ENCODE results near the gene KRT78. TPM values are rescaled to one million over a fixed set of nuclear protein-coding genes. Genes with fewer than 3 reads are reported as not detected.

The KRT78 gene
- total RNA-seq, 1 donor from 2014 or later, result not detected

DNA sequence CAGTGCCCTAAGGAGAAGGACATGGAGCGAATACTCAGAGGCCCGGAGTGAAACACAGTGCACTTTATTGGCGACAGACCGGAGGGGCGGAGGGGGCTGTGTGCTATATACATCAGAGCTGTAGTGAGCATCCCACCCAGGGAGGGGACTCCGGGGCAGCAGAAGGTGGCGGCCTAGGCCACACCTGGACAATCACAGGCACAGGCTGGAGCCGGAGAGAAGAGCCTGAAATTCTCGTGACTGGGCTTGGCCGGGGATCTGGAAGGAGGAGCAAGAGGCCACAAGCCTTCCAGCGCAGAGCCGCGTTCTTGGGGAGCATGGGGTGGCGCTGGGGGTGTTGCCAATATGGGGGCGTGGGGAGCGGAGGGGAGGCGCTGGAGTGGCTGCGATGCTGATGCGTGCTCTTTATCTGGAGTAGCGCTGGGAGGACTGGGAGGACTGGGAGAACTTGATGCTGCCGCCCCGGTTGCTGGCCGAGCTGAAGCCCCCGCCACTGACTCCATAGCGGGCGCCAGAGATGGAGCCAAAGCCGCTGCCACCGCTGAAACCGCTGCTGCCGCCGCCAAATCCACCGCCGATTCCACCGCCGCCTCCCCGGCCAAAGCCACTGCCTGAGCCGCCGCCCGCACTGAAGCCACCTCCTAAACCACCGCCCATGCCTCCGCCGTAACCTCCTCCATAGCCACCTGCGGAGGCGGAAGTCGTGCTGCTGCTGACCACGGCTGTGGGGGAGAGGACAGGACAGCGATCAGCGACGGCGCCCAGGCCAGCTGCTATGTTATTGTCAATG is 59.0 kb downstream of the KRT78 start:
- no peak for DNase-seq
- no peak for ATAC-seq
- intact Hi-C loops (cut with micrococcal nuclease), result no loop called here

DNA sequence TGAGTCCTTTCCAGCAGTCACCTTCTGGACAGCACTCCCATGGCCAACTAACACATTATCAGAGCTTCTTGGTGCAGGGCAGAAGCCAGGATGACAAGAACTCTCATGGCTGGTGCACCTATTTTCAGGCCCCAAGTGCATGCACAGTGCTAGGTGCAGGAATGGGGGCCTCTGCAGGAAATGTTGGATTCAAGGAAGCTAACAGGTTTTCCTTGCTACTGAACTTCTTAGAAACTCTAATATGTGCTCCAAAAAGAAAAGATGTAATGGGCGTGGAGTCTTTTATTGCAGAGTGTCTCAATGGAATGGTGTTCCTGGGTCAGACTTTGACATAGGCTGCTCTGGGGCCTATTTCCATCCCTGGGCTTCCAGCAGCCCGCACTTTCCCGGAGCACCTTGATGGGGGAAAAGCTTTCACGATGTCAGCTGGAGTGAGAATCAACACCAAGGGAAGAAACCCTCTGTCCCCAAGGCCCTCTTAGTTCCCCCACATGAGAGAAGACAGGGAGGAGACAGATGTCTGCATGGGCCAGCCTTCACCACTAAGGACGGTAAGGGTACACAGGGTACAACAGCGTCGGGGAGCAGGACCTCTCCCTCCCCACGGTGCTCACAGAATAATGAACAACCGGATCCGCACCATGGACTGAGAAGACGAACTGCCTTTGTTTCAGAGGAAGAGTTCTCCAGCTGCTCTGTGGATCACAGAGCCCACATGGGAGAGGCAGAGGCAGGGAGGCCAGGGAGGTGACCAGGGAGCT is 59.7 kb downstream of the KRT78 start:
- DNase-seq (no peak), ATAC-seq (no peak)
- intact Hi-C loops (cut with micrococcal nuclease), result no loop called here

DNA sequence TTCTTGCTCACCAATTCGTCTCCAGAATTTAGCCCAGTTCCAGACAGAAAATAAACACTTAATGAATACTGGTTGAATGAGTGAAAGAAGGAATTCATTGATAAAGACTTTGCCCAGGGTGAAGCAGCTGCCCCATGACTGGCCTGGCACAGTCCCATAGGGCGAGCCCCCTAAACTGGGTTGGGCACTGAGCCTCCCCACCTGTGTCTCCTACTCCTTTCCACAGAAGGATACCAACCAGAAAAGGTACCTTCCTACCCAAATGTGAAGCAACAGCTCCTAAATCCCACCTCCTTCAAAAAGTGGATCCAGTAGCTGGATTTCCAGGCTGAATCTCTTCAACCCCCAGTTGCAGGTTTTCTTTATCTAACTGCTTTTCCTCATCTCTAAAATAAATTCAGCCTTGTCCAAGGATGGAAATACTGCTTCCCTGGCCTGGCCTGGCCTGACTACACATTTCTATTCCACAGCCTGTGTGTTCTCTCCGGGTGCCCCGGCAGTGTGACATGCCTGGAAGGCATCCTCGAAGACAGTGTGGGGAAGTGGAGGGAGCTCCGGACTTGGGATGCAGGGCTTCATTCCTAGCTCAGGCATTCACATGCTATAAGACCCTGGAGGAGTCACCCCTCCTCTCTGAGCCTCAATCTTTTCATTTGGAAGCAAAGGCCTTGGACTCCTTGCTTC is 60.5 kb downstream of the KRT78 start:
- DNase-seq, result no peak
- intact Hi-C loops (cut with micrococcal nuclease), result no loop called here
- no peak for ATAC-seq

Other genes starting within 250 kb of the KRT78 start
- not detected for gene KRT72, start 247.5 kb downstream of the KRT78 start, total RNA-seq
- not detected for gene KRT73, start 230.4 kb downstream of the KRT78 start, total RNA-seq
- not detected for gene KRT2, start 196.8 kb downstream of the KRT78 start, total RNA-seq
- 0.15 TPM for gene KRT1, start 168.6 kb downstream of the KRT78 start, total RNA-seq
- gene KRT77, start 145.5 kb downstream of the KRT78 start, total RNA-seq, result not detected
- not detected for gene KRT76, start 71.6 kb downstream of the KRT78 start, total RNA-seq
- not detected for gene KRT3, start 52.9 kb downstream of the KRT78 start, total RNA-seq
- gene KRT4, start 34.9 kb downstream of the KRT78 start, total RNA-seq, result not detected
- not detected for gene KRT79, start 14.7 kb downstream of the KRT78 start, total RNA-seq
- 100 TPM for gene KRT8, start 56.1 kb upstream of the KRT78 start, total RNA-seq
- 9.2 TPM for gene KRT18, start 100.1 kb upstream of the KRT78 start, total RNA-seq
- 513 TPM for gene EIF4B, start 157.5 kb upstream of the KRT78 start, total RNA-seq
- 120 TPM for gene TNS2, start 201.1 kb upstream of the KRT78 start, total RNA-seq
- 39.8 TPM for gene SPRYD3, start 230.4 kb upstream of the KRT78 start, total RNA-seq
- gene IGFBP6, start 248.7 kb upstream of the KRT78 start, total RNA-seq, result 45.5 TPM

All from left ventricle myocardium superior (tissue), 1 donor.